A673 (cell line): ENCODE measurements around the gene LRRC9. TPM values are rescaled to one million over a fixed set of nuclear protein-coding genes. Genes with fewer than 3 reads are reported as not detected.
A peak's percentile ranks its signal among the peaks of the same experiment; 100 is the strongest.

Experiments used
- BruUV-seq: library from RNA; stranded (reverse); fragments of 400-500 nt; replicated peaks from 2 replicates; lab custom pipeline; 2021; lab: Mats Ljungman, UMichigan
- CTCF ChIA-PET: fragments of 300-600 bp; sonication (Branson Sonifier 250); formaldehyde crosslinking; loops from one replicate; lab custom pipeline; 2022; ENCODE audit warnings: antibody characterized with exemption; lab: Charles Lee
- POLR2A ChIA-PET: fragments of 300-600 bp; sonication (Branson Sonifier 250); formaldehyde crosslinking; loops from one replicate; lab custom pipeline; 2022; ENCODE audit warnings: antibody characterized with exemption; ENCODE audit not compliant: low non-redundant PET; lab: Charles Lee
- DNase-seq: peaks from one replicate; pipeline ENCODE4 v3.0.0-alpha.2; 2015; ENCODE audit warnings: low spot score
- H3K27ac ChIP-seq: fragments of 200-600 bp; sonication (generic); 2 replicates; pipeline ENCODE4 v1.5.1; 2016; ENCODE audit warnings: mixed run types, low read depth, mild to moderate bottlenecking, mixed read lengths, antibody characterized with exemption, low read length; ENCODE audit not compliant: poor library complexity, severe bottlenecking
- H3K27me3 ChIP-seq: fragments of 200-600 bp; sonication (generic); replicated peaks from 2 replicates; pipeline ENCODE4 v1.6.1; 2017; ENCODE audit warnings: mixed run types, low read depth, mild to moderate bottlenecking, mixed read lengths, antibody characterized with exemption, low read length; ENCODE audit not compliant: insufficient read depth, poor library complexity
- H3K36me3 ChIP-seq: fragments of 200-600 bp; sonication (generic); 2 replicates; pipeline ENCODE4 v1.6.1; 2016; ENCODE audit warnings: mixed run types, mild to moderate bottlenecking, mixed read lengths, antibody characterized with exemption, low read length; ENCODE audit not compliant: insufficient read depth, poor library complexity, severe bottlenecking
- H3K4me1 ChIP-seq: fragments of 200-600 bp; sonication (generic); 2 replicates; pipeline ENCODE4 v1.6.1; 2017; ENCODE audit warnings: mixed run types, mild to moderate bottlenecking, mixed read lengths, antibody characterized with exemption, low read length; ENCODE audit not compliant: insufficient read depth, poor library complexity, severe bottlenecking
- H3K4me3 ChIP-seq: fragments of 200-600 bp; sonication (generic); 2 replicates; pipeline ENCODE4 v1.5.1; 2016; ENCODE audit warnings: low read depth, mixed run types, mild to moderate bottlenecking, mixed read lengths, low read length; ENCODE audit not compliant: poor library complexity, severe bottlenecking
- H3K9me3 ChIP-seq: fragments of 200-600 bp; sonication (generic); 2 replicates; pipeline ENCODE4 v1.6.1; 2016; ENCODE audit warnings: mixed run types, low read depth, mild to moderate bottlenecking, mixed read lengths, antibody characterized with exemption, low read length; ENCODE audit not compliant: poor library complexity, severe bottlenecking
- CTCF ChIP-seq: fragments of 300-800, 200-600 bp; sonication (generic); conservative IDR thresholded peaks from 2 replicates; pipeline ENCODE4 v1.5.1; 2017; ENCODE audit warnings: low read depth, mild to moderate bottlenecking, antibody characterized with exemption, low read length, moderate library complexity, mixed read lengths
- EZH2 ChIP-seq: fragments of 200-600 bp; sonication (generic); IDR thresholded peaks from 2 replicates; pipeline ENCODE4 v1.6.1; 2017; ENCODE audit warnings: borderline replicate concordance, low read depth, mild to moderate bottlenecking, mixed read lengths, antibody characterized with exemption, low read length; ENCODE audit not compliant: poor library complexity, severe bottlenecking
- intact Hi-C: fragments of 100-400 bp; cut with micrococcal nuclease; formaldehyde crosslinking; loops from one replicate; pipeline ENCODE4 v1.10.0; 2022; ENCODE audit not compliant: unreplicated experiment
- total RNA-seq: library from RNA; stranded (reverse); gene quantifications from 2 replicates; pipeline ENCODE4 v1.2.3, GENCODE V29; 2021

LRRC9 gene
- total RNA-seq, 1 experiment from 2014 or later = not detected

- Histone ChIP-seq H3K27me3 (no peaks in the 10 kb centered on the region), H3K4me1 (no peaks in the 10 kb centered on the region), H3K4me3 (no peak overlapping the region), H3K27ac (no peak overlapping the region), H3K36me3 (no peaks in the 10 kb centered on the region), H3K9me3 (no peaks in the 10 kb centered on the region)
- DNase-seq = no peak
- BruUV-seq = no TSS peak
- CTCF ChIA-PET = no interaction called here
- POLR2A ChIA-PET = no interaction called here
- TF ChIP-seq EZH2 (no peak), CTCF (no peak)
- intact Hi-C loops = loop anchor here (5.0 kb wide), 1 partner anchor 99 kb away; the partner anchor contains the start of gene DHRS7
Measured at GRCh38 chr14:60067882-60068281, 147.9 kb downstream of the LRRC9 start.

DNA sequence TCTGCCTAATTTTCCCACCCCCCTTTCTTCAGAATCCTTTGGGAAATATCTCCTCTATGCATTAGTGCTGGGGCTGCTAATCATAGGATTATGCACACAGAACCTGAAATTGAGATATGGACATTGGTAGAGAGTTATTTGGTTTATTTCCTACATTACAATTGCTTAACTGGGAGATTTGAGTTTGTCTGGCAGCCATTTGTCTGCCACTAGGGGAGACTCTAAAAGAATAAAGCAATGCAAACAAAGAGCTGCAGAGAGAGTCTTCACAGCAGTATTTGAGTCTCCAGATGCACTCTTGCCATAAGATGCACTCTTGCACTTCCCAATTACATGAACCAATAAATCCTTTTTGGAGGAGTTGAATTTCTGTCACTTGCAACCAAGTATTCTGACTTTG lies 159.8 kb downstream of the LRRC9 start:
- H3K27ac ChIP-seq = no peak overlapping the region
- H3K4me1 ChIP-seq = no peaks in the 10 kb centered on the region
- intact Hi-C loops = no loop called here
- TF ChIP-seq CTCF = peak; percentile 35; the same call in 1 of the 2 replicates
- TF ChIP-seq EZH2 = no peak
- no peaks in the 10 kb centered on the region for H3K27me3 ChIP-seq
- H3K36me3 ChIP-seq = no peaks in the 10 kb centered on the region
- DNase-seq = peak; percentile 4
- no peak overlapping the region for H3K4me3 ChIP-seq
- peaks cover 6% of the 10 kb centered on the region for H3K9me3 ChIP-seq
- POLR2A ChIA-PET = no interaction called here
- BruUV-seq = no TSS peak
- CTCF ChIA-PET = no interaction called here

DNA sequence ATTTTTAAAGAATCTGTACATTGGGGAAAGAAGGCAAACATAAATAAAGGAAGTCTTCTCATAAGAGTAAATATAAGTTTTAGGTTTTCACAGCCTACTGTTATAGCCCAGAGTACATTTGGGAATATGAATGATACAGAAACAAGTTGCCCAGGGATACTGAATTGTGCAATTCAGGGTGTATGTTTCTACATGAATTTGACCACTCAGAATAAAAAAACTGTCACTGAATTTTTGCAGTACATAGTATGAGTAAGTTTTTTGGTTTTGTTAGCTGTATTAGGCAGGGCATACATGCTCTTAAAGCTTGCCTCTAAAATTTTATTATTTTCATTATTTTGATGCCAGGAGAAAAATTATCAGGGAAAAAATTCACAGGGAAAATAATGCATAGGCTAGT lies 165.1 kb downstream of the LRRC9 start:
- Histone ChIP-seq H3K4me1 (no peaks in the 10 kb centered on the region), H3K27ac (no peak overlapping the region), H3K27me3 (no peaks in the 10 kb centered on the region), H3K4me3 (no peak overlapping the region), H3K36me3 (no peaks in the 10 kb centered on the region), H3K9me3 (no peaks in the 10 kb centered on the region)
- no TSS peak for BruUV-seq
- TF ChIP-seq EZH2 (no peak), CTCF (no peak)
- CTCF ChIA-PET = no interaction called here
- no peak for DNase-seq
- intact Hi-C loops = no loop called here
- POLR2A ChIA-PET = no interaction called here
